Liver (tissue), 3 donors: Measurements from ENCODE around the gene LAD1.

Experiments
- ATF3 ChIP-seq: IDR thresholded peaks from 2 replicates; pipeline ENCODE4 v1.6.1; 2016; ENCODE audit warnings: antibody characterized with exemption
- CTCF ChIP-seq: fragments of 150-350 bp; IDR thresholded peaks from 2 replicates; pipeline ENCODE4 v1.5.1; 2017; ENCODE audit warnings: improper control_type of control experiment, low read depth, low read length; ENCODE audit not compliant: missing input control
- EGR1 ChIP-seq, 2 donors: IDR thresholded peaks; 2 replicates each; pipeline ENCODE4 v1.6.1; 2016 to 2018; ENCODE audit warnings: antibody characterized with exemption in 2 of 2, low read depth in 2 of 2
- FOXA1 ChIP-seq: IDR thresholded peaks from 2 replicates; pipeline ENCODE4 v1.6.1; 2016; ENCODE audit warnings: antibody characterized with exemption
- HNF4G ChIP-seq: IDR thresholded peaks from 2 replicates; pipeline ENCODE4 v1.6.1; 2016; ENCODE audit warnings: antibody characterized with exemption
- JUND ChIP-seq, 2 donors: IDR thresholded peaks; 2 replicates each; pipeline ENCODE4 v1.6.1; 2016; ENCODE audit warnings: antibody characterized with exemption in 2 of 2
- MAX ChIP-seq: IDR thresholded peaks from 2 replicates; pipeline ENCODE4 v1.6.1; 2016; ENCODE audit warnings: antibody characterized with exemption
- RAD21 ChIP-seq, 2 donors: IDR thresholded peaks; 2 replicates each; pipeline ENCODE4 v1.6.1; 2016; ENCODE audit warnings: antibody characterized with exemption in 2 of 2, mild to moderate bottlenecking in 2 of 2
- SP1 ChIP-seq: IDR thresholded peaks from 2 replicates; pipeline ENCODE4 v1.6.1; 2018; ENCODE audit warnings: antibody characterized with exemption, mild to moderate bottlenecking
- ZBTB33 ChIP-seq: IDR thresholded peaks from 2 replicates; pipeline ENCODE4 v1.6.1; 2016; ENCODE audit warnings: antibody characterized with exemption
- donor health status: healthy.
- donor health status: healthy.

- TF ChIP-seq HNF4G (no peak), CTCF (no peak), ZBTB33 (no peak), SP1 (no peak), JUND (IDR thresholded peaks at IDR 0.05) (no peak), FOXA1 (no peak), RAD21 (IDR thresholded peaks at IDR 0.05) (no peak), MAX (no peak), ATF3 (no peak), EGR1 (IDR thresholded peaks at IDR 0.05; ENCODE audit: low read depth in 2 of 2) (no peak)
Observed at GRCh38 chr1:201422436-201423030, 23.4 kb upstream of the LAD1 start.
